ENCODE data around the gene NYNRIN. TPM values are rescaled to one million over a fixed set of nuclear protein-coding genes. Genes with fewer than 3 reads are reported as not detected.

The NYNRIN gene
- total RNA-seq, 4 donors from 2014 or later, result 3.2 to 15.5 (median 10.3) TPM

- DNase-seq, result peak in 1 of 3 donors; percentile 51
- TF ChIP-seq, protein P1, sequence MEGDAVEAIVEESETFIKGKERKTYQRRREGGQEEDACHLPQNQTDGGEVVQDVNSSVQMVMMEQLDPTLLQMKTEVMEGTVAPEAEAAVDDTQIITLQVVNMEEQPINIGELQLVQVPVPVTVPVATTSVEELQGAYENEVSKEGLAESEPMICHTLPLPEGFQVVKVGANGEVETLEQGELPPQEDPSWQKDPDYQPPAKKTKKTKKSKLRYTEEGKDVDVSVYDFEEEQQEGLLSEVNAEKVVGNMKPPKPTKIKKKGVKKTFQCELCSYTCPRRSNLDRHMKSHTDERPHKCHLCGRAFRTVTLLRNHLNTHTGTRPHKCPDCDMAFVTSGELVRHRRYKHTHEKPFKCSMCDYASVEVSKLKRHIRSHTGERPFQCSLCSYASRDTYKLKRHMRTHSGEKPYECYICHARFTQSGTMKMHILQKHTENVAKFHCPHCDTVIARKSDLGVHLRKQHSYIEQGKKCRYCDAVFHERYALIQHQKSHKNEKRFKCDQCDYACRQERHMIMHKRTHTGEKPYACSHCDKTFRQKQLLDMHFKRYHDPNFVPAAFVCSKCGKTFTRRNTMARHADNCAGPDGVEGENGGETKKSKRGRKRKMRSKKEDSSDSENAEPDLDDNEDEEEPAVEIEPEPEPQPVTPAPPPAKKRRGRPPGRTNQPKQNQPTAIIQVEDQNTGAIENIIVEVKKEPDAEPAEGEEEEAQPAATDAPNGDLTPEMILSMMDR (IDR thresholded peaks at IDR 0.05), result no peak
- TF ChIP-seq POLR2A (IDR thresholded peaks at IDR 0.05), result no peak
- Histone ChIP-seq H3K9me3 (no peaks in the 10 kb centered on the region), H3K4me3 (peak overlapping the region in 2 of 4 donors; percentile 33 to 35), H3K36me3 (peaks cover 0 to 9% (median 0%) of the 10 kb centered on the region in 3 donors), H3K27me3 (no peaks in the 10 kb centered on the region), H3K4me1 (peaks cover 8 to 61% (median 12%) of the 10 kb centered on the region in 4 donors), H3K27ac (peak overlapping the region in 3 of 4 donors; percentile 52 to 99 (median 77))
Measured at GRCh38 chr14:24427537-24428508, 29.0 kb downstream of the NYNRIN start.

DNA sequence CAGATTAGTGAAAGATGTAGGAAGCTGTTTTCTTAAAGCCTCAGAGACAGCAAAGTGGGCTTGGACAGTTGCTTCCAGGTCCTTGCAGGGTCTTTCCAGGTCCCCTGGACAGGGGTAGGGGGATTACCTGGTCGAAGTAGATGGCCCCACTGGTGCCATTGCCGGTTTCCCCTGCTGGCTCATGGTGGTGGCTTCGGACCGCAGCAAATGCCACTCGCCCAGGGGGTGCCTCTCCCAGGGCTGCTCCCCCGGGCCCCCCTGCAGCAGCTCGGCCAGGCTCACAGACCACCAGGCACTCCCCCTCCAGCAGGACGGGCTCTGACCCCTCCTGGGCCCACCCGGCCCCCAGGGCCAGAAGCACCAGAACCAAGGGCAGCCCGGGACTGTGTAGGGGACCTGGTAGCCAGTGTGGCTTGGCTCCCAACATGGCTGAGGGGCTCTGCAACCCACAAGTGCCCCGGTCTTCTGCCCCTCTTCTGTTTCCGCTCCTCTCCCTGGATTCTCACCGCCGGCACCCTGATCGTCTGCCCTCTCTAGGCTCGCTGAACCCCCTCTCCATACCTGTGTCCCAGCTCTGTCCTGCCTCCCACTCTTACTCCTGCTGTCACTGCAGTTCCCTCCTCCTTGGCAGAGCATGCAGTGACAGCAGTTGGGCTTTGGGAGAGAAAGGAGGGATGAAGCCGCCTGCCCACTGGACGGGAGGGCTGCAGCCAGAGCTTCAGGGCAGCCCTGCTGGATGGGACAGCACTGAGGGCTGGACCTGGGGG lies 30.0 kb downstream of the NYNRIN start:
- TF ChIP-seq, protein P1 (IDR thresholded peaks at IDR 0.05), result no peak
- TF ChIP-seq POLR2A (IDR thresholded peaks at IDR 0.05), result no peak
- no peaks in the 10 kb centered on the region for H3K27me3 ChIP-seq
- no peaks in the 10 kb centered on the region for H3K9me3 ChIP-seq
- peak in 1 of 3 donors; percentile 46 for DNase-seq
- peaks cover 0 to 19% (median 0%) of the 10 kb centered on the region in 3 donors for H3K36me3 ChIP-seq
- H3K4me1 ChIP-seq, result peaks cover 8 to 59% (median 12%) of the 10 kb centered on the region in 4 donors
- peak overlapping the region in 2 of 4 donors; percentile 88 to 96 for H3K4me3 ChIP-seq
- peak overlapping the region; percentile 96 to 99 (median 98) for H3K27ac ChIP-seq

- H3K9me3 ChIP-seq, result no peaks in the 10 kb centered on the region
- peak within 1 kb of the TSS; percentile 96 to 99 (median 98) for H3K27ac ChIP-seq
- DNase-seq, result peak; percentile 87 to 96 (median 92)
- H3K4me3 ChIP-seq, result peak within 1 kb of the TSS; percentile 81 to 96 (median 87)
- H3K36me3 ChIP-seq, result peaks cover 0 to 27% (median 0%) of the 10 kb centered on the region in 3 donors
- H3K4me1 ChIP-seq, result peaks cover 8 to 59% (median 12%) of the 10 kb centered on the region in 4 donors
- peak; percentile 91 to 95 for TF ChIP-seq POLR2A (IDR thresholded peaks at IDR 0.05)
- TF ChIP-seq, protein P1 (IDR thresholded peaks at IDR 0.05), result no peak
- H3K27me3 ChIP-seq, result no peaks in the 10 kb centered on the region
Measured at GRCh38 chr14:24429395-24430142, 30.8 kb downstream of the NYNRIN start, which contains the start of the genes CBLN3 and KHNYN. Gene CBLN3, minus strand, starts transcription at chr14:24429668. Its CDS starts 614 bp downstream, at chr14:24429054. Gene KHNYN, plus strand, starts transcription at chr14:24429954. Its CDS starts 777 bp downstream, at chr14:24430731.

GRCh38 chr14:24430143-24430681 lies 31.4 kb downstream of the NYNRIN start:
- H3K9me3 ChIP-seq, result no peaks in the 10 kb centered on the region
- H3K27ac ChIP-seq, result peak overlapping the region; percentile 96 to 99 (median 98)
- H3K4me1 ChIP-seq, result peaks cover 8 to 55% (median 12%) of the 10 kb centered on the region in 4 donors
- peak overlapping the region; percentile 81 to 96 (median 87) for H3K4me3 ChIP-seq
- no peak for TF ChIP-seq POLR2A (IDR thresholded peaks at IDR 0.05)
- TF ChIP-seq, protein P1 (IDR thresholded peaks at IDR 0.05), result no peak
- no peaks in the 10 kb centered on the region for H3K27me3 ChIP-seq
- DNase-seq, result peak in 2 of 3 donors; percentile 48 to 83
- H3K36me3 ChIP-seq, result peaks cover 0 to 30% (median 0%) of the 10 kb centered on the region in 3 donors

Data from Peyer's patch (tissue), 4 donors.